M059J (cell line): Measurements from ENCODE around the gene ASTN2. TPM values are rescaled to one million over a fixed set of nuclear protein-coding genes. Genes with fewer than 3 reads are reported as not detected.
A peak's percentile ranks its signal among the peaks of the same experiment; 100 is the strongest.

Experiments
- DNase-seq: peaks from one replicate; pipeline ENCODE4 v3.0.0-alpha.2; 2012; ENCODE audit warnings: low read depth
- total RNA-seq: library from RNA; depleted of rRNA; stranded (reverse); fragments of >200 nt; shearing (Covaris generic); gene quantifications from 2 replicates; pipeline ENCODE4 v1.2.3, GENCODE V29; 2014

ASTN2 gene
- total RNA-seq, 1 experiment from 2014 or later: 4.2 TPM

DNA sequence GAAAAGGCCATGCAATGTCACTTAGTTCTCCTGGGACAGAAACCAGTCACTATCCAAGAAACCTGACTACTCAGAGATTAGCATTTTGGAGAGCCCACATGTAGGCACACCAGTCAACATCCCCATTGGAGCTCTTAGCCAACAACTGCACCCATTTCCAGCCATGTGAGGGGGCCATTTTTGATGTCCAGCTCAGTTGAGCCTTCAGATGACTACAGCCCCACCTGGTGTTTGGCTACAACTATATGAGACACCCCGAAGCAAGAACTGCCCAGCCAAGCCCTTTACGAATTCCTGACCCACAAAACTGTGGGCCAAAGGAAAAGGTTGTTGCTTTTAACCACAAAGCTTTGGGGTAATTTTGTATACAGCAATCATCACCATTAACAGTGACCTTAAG lies 300.1 kb downstream of the ASTN2 start:
- DNase-seq: peak; percentile 21

- no peak for DNase-seq
Observed at GRCh38 chr9:117104716-117105495, 310.0 kb downstream of the ASTN2 start.

- DNase-seq: no peak
Observed at GRCh38 chr9:117104206-117104605, 310.7 kb downstream of the ASTN2 start.

- no peak for DNase-seq
Observed at GRCh38 chr9:117103438-117104110, 311.3 kb downstream of the ASTN2 start.

- peak; percentile 14 for DNase-seq
Observed at GRCh38 chr9:117101008-117101407, 313.8 kb downstream of the ASTN2 start.

GRCh38 chr9:117098331-117098730 lies 316.5 kb downstream of the ASTN2 start:
- no peak for DNase-seq

- no peak for DNase-seq
Observed at GRCh38 chr9:117097761-117098160, 317.1 kb downstream of the ASTN2 start.

DNA sequence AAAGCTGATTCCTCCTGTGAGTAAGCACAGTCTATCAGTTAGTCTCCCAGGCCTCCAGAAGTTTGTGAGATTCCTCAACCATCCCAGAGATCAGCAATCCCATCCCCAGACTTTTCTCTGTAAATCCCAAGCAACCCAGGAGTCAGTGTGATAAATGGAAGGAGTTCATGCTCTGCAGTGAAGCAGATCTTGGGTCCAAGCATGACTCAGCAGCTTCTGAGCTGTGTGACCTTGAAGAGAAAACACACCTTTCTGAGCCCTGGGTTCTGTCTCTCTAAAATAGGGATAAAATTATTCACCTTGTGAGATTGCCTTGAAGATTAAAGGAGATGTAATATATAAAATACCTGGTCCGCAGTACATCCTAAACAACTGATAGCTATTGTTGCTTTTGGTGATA lies 318.7 kb downstream of the ASTN2 start:
- no peak for DNase-seq

GRCh38 chr9:117095081-117095480 lies 319.8 kb downstream of the ASTN2 start:
- peak; percentile 24 for DNase-seq

DNA sequence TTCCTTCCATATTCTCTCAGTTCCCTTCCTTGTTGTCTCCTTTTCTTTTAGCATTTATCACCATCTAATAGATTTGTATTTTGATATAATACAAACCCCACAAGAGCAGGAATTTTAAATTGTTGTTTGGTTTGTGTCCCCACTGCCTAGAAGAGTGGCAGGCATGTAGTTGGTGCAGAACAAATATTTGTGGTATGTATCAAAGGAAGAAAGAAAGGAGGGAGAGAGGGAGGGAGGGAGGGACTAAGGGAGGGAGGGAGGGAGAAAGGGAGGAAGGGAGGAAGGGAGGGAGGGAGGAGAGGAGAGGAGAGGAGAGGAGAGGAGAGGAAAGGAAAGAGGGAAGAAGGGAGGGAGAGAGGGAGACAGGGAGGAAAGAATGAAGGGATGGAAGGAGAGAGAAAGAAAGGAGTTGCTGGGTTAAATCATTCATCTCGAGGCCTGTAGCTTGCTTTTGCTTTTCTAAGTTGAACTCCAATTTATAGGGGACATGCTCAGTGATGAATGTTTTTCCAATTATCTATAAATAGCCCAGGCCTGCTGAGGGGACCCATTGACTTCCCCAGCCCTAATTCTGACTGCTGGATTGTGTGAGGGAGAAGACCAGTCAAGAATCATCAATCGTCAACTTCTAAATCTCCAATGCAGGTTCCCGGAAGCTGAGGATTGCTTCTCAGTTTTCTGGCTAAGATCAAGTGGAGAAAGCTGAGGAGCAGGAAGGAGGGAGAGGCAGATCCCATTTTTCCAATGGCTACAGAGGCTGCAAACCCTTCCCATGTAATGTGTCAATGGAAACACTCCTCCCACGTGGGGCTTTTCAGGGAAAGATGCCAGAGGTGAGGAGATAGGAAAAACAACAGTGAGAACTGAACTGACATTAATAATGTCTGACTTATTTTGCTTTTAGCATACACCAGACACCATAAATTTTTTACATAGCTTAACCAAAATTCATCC lies 320.7 kb downstream of the ASTN2 start:
- peak; percentile 22 for DNase-seq

- peak; percentile 49 for DNase-seq
Observed at GRCh38 chr9:117092582-117092981, 322.3 kb downstream of the ASTN2 start.

- DNase-seq: no peak
Observed at GRCh38 chr9:117091529-117091928, 323.3 kb downstream of the ASTN2 start.

- DNase-seq: no peak
Observed at GRCh38 chr9:117088786-117089185, 326.1 kb downstream of the ASTN2 start.

GRCh38 chr9:117088140-117088539 lies 326.7 kb downstream of the ASTN2 start:
- DNase-seq: no peak

DNA sequence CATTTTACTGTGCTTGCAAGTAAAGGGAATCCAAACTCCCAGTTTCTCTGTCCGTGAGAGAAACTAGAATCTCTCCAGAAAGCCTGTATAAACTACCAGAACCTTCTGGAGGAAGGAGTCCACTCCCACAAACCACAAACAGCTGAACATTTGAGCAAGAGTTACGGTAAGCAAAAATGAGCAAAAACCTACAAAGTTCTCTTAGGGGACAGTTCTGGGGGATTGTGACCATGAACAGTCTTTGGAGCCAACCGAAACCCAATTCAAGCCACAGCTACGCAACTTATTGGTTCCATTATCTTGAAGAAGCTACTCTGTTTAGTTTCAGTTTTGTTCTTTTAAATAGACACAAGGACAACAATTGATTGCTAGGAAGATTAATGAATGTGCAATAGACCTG lies 330.6 kb downstream of the ASTN2 start:
- DNase-seq: no peak

- no peak for DNase-seq
Observed at GRCh38 chr9:117083559-117083958, 331.3 kb downstream of the ASTN2 start.

GRCh38 chr9:117081641-117082317 lies 333.1 kb downstream of the ASTN2 start:
- no peak for DNase-seq

- DNase-seq: no peak
Observed at GRCh38 chr9:117080765-117081390, 334.0 kb downstream of the ASTN2 start.

- DNase-seq: no peak
Observed at GRCh38 chr9:117076571-117077290, 338.1 kb downstream of the ASTN2 start.

DNA sequence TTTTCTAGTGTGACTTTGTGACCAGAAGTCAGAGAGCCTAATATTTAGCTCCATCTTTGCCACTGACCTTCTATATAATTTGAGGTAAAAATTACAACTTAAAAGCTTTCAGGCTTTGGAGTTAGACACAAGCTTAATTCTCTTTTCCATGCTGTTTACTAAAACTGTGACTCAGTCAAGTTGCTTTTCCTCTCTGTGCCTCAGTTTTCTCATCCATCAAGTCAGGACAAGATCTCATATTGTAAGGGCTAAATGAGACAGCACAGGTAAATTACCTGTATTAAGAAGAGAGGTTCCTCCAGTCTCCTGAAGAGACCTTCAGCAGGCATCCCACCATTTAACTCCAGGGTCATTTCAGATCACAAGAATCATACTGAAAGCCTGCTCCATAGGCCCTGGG lies 339.2 kb downstream of the ASTN2 start:
- DNase-seq: no peak
